Activated naive CD4-positive, alpha-beta T cell (primary cell): ENCODE measurements around the gene BRD4.

Source experiments
- DNase-seq, 4 experiments: peaks; one replicate each; lab custom pipeline; 2025; lab: John Stamatoyannopoulos, UW

BRD4 gene

GRCh38 chr19:15265214-15265849 is 67.0 kb downstream of the BRD4 start:
- no peak for DNase-seq

DNA sequence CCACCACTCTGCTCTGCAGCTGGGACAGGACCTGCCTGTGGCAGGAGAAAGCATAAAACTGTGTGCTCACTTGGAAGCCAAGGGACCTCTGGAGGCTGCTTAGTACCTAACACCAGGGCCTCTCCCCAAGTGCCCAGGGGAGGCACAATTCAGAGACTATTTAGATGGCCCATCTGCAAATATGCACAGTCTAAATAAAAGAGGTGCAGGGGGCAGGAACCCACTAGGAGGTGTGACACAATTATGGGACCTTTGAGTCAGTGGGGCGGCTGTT is 67.5 kb downstream of the BRD4 start:
- DNase-seq: no peak

- DNase-seq: peak; percentile 51 to 65 (median 62)
Measured at GRCh38 chr19:15264061-15264932, 68.0 kb downstream of the BRD4 start.

DNA sequence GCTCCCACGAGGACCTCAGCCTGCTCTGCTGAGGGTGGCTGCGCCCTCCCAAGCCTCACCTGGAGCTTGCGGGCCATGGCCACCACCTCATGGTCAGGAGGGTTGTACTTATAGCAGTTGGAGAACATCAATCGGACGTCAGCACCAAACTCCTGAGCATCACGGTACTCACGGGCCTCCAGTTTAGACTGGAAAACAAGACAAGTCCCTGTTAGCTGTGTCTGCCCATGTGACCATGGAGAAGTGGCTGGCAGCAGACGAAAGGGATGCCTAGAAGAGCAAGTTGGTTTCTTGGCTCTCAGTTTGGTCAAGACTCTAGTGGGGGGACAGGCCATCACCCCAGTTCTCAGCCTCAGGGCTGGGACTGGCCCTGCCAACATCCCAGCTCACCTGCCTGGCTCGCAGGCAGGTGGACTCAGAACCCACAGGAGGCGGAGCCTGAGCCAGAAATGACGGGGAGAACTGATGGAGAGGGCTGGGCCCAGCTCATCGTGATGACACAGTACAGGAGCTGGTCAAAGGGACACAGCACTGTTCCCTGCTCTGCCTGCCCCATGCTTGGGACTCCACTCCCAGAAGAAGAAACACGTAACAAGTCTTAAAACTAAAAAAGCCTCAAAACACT is 68.9 kb downstream of the BRD4 start:
- no peak for DNase-seq

DNA sequence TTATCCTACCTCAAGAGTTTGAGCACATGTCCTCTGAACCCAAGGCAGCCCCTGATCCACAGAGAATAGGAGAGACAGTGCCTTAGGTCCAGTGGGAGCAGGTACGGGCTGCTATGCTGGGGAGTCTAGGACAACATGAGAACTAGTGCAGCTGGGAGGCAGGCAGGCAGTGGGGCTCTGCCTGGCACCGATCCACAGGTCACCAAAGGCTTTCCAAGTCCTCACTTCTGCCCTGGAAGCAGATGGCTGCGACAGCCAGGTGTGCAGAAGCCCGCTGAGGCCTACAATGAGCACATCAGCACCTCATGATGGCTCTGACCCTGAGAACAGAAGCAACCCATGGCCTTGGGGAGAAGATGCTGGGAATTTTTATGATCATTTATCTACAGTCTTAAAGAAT is 70.3 kb downstream of the BRD4 start:
- no peak for DNase-seq

DNA sequence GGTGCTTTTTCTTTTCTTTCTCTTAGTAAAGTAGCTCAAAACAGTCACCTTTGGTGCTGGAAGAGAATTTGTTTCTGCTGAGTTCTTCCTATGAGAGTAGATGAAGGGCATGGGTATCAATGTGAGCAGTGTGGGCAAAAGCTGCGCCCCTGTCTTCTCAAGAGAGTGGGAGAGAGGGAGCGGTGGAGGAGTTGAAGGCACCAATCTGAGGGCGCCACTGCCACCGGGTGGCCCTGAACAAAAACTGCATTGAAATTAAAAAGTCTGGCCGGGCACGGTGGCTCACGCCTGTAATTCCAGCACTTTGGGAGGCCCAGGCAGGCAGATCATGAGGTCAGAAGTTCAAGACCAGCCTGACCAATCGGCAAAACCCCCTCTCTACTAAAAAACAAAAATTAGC is 71.4 kb downstream of the BRD4 start:
- no peak for DNase-seq

DNA sequence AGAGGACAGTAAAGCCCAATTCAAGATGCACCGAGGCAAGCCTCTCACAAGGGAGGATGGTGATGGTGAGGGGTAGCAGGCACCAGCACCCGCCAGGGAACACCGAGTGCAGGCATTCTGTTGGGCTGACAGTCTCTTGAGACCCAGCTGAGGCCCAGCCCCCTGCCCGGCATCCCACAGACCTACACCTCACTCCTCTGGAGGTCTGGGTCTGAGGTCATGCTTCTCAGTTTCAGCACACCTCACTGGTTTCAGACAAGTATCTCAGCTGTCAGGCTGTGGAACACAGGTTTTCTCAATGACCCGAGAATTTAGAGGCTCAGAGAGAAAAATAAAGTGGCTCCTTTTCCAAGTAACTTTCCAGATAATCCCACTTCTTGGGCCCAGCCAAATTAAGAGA is 72.4 kb downstream of the BRD4 start:
- DNase-seq: no peak

- no peak for DNase-seq
Measured at GRCh38 chr19:15257782-15258181, 74.6 kb downstream of the BRD4 start.

- no peak for DNase-seq
Measured at GRCh38 chr19:15256708-15257331, 75.5 kb downstream of the BRD4 start.

GRCh38 chr19:15255359-15255990 is 76.9 kb downstream of the BRD4 start:
- no peak for DNase-seq

- no peak for DNase-seq
Measured at GRCh38 chr19:15254547-15254946, 77.8 kb downstream of the BRD4 start.

GRCh38 chr19:15253513-15253912 is 78.8 kb downstream of the BRD4 start:
- DNase-seq: no peak

GRCh38 chr19:15253061-15253460 is 79.3 kb downstream of the BRD4 start:
- no peak for DNase-seq

- DNase-seq: no peak
Measured at GRCh38 chr19:15252398-15253018, 79.8 kb downstream of the BRD4 start.

GRCh38 chr19:15251749-15252397 is 80.5 kb downstream of the BRD4 start:
- DNase-seq: no peak

DNA sequence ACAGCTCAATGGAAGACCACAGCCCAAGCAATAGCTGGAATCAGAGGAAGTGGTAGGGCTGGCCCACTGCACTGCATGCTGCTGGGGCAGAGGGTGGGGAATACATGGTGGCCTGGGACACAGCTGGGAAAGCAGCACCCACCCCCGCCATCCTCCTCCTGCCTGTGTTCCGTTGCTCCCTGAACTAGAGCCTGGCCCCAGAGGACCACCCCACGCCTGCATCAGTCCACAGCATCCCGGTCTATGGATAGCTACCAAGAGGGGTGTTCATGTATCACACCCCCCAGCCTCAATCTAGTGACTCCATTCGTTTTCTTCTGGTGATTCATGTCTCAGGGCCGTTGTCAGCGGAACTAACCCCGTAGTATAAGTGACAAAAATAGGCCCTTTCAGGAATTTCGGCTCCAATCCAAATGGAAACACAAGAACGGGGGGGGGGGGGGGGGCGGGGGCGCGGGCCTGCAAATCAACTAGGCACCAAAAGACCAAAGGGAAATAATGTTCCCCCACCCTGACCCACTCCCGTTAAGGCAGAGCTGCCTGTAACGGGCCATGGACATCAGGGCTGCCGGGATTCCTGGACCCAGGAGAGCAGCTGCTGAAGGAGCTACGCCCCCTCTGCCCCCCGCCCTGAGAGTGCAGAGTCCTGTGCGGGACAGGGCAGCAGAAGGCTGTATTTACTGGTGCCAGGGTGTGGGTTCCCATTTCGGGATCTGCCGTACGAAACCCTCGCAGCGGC is 81.2 kb downstream of the BRD4 start:
- DNase-seq: no peak

DNA sequence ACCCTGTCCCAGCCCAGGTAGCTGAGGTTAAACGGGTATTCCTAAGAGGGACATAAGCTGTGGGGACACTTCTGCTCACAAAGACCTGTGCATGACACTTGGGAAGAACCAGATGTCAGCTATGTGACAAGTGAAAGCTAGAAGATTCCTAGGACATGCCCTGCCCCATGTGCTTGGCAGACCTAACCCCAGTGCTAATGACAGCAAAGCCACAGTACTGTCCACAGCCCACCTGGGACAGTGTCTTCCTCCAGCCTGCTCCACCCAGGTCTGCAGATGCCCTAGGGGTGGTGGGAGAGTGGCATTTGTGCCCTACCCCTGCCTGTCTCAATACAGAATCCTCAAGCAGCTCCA is 81.7 kb downstream of the BRD4 start:
- DNase-seq: no peak

GRCh38 chr19:15249972-15250639 is 82.2 kb downstream of the BRD4 start:
- DNase-seq: no peak

GRCh38 chr19:15249528-15249874 is 82.8 kb downstream of the BRD4 start:
- no peak for DNase-seq
